Smooth muscle cell (in vitro differentiated cells): ENCODE results near the gene CERKL. TPM values are rescaled to one million over a fixed set of nuclear protein-coding genes. Genes with fewer than 3 reads are reported as not detected.
A peak's percentile ranks its signal among the peaks of the same experiment; 100 is the strongest.

ENCODE experiments used
- DNase-seq: peaks from one replicate; lab custom pipeline; 2025; ENCODE audit not compliant: unreplicated experiment; lab: John Stamatoyannopoulos, UW
- H2AFZ ChIP-seq: fragments of 200-600 bp; sonication (generic); 2 replicates; pipeline ENCODE4 v1.6.0; 2016; ENCODE audit warnings: antibody characterized with exemption, low read depth, mild to moderate bottlenecking
- H3F3A ChIP-seq: fragments of 200-600 bp; sonication (generic); 2 replicates; pipeline ENCODE4 v1.6.0; 2017; ENCODE audit warnings: antibody characterized with exemption, low read depth
- H3K27ac ChIP-seq: fragments of 200-600 bp; sonication (generic); 2 replicates; pipeline ENCODE4 v1.5.1; 2016; ENCODE audit warnings: low read depth, mild to moderate bottlenecking
- H3K27me3 ChIP-seq: fragments of 200-600 bp; sonication (generic); 2 replicates; pipeline ENCODE4 v1.6.1; 2016; ENCODE audit warnings: low read depth, mild to moderate bottlenecking
- H3K36me3 ChIP-seq: fragments of 200-600 bp; sonication (generic); 2 replicates; pipeline ENCODE4 v1.5.1; 2016; ENCODE audit warnings: low read depth
- H3K4me1 ChIP-seq: fragments of 200-600 bp; sonication (generic); 2 replicates; pipeline ENCODE4 v1.5.1; 2016; ENCODE audit warnings: low read depth
- H3K4me2 ChIP-seq: fragments of 200-600 bp; sonication (generic); 2 replicates; pipeline ENCODE4 v1.6.0; 2016; ENCODE audit warnings: mild to moderate bottlenecking
- H3K4me3 ChIP-seq: fragments of 200-600 bp; sonication (generic); 2 replicates; pipeline ENCODE4 v1.5.1; 2016; ENCODE audit warnings: mild to moderate bottlenecking
- H3K79me2 ChIP-seq: fragments of 200-600 bp; sonication (generic); 2 replicates; pipeline ENCODE4 v1.6.0; 2016; ENCODE audit warnings: low read depth, mild to moderate bottlenecking
- H3K9ac ChIP-seq: fragments of 200-600 bp; sonication (generic); 2 replicates; pipeline ENCODE4 v1.6.0; 2016; ENCODE audit warnings: low read depth
- H3K9me3 ChIP-seq: fragments of 200-600 bp; sonication (generic); replicated peaks from 2 replicates; pipeline ENCODE4 v1.5.1; 2016; ENCODE audit warnings: low read depth
- H4K20me1 ChIP-seq: fragments of 200-600 bp; sonication (generic); 2 replicates; pipeline ENCODE4 v1.6.0; 2016; ENCODE audit warnings: low read depth
- WGBS: methylation state at CpG from one replicate; pipeline ENCODE4 v1.1.7; 2016; ENCODE audit warnings: low lambda C conversion rate; 5-methylcytosine and 5-hydroxymethylcytosine counted together
- polyA plus RNA-seq: library from polyadenylated mRNA; unstranded; fragments of >200 nt; fragmentation: Nextera tagmentation; extraction: Ambion mirVana; gene quantifications from 2 replicates; pipeline ENCODE4 v1.2.1, GENCODE V29; 2016
- total RNA-seq: library from RNA; depleted of rRNA; stranded (reverse); fragments of >200 nt; gene quantifications from 2 replicates; pipeline ENCODE4 v1.2.3, GENCODE V29; 2014
- TF ChIP-seq, protein P1 (sequence below): fragments of 200-600 bp; sonication (generic); IDR thresholded peaks from 2 replicates; pipeline ENCODE4 v1.5.1; 2017; ENCODE audit warnings: borderline replicate concordance, mild to moderate bottlenecking, antibody characterized with exemption; ENCODE audit not compliant: insufficient read depth, poor library complexity, severe bottlenecking

The CERKL gene
- total and polyA plus RNA-seq, 2 experiments from 2014 or later: 1.4 TPM; not detected in 1

DNA sequence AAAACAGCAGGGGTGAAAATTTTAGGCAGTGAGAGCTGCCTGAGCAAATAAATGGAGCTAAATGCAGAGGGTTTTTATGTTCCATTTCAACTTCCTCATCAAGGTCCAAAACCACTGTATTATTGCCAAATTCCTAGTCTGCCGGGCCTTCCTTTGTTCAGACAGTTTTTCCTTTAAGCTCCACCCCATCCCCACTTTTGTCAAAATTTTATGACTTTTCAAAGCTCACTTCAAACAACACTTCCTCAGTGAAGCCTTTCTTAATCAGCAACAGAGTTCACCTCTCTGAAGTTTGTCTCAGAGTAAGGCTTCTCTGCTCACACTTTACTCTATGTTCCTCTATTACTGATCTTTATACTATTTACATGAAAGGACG lies 81.3 kb downstream of the CERKL start:
- no peak overlapping the region for H3K9ac ChIP-seq
- no peaks in the 10 kb centered on the region for H3K9me3 ChIP-seq
- 74% methylated on average over 2 of the region's 2 CpGs for WGBS
- H4K20me1 ChIP-seq: no peaks in the 10 kb centered on the region
- no peak overlapping the region for H3K4me2 ChIP-seq
- H3K4me3 ChIP-seq: no peak overlapping the region
- H3K27ac ChIP-seq: no peak overlapping the region
- H3K36me3 ChIP-seq: no peaks in the 10 kb centered on the region
- H2AFZ ChIP-seq: no peak overlapping the region
- H3K79me2 ChIP-seq: no peaks in the 10 kb centered on the region
- peaks cover 21% of the 10 kb centered on the region for H3K27me3 ChIP-seq
- DNase-seq: no peak
- H3K4me1 ChIP-seq: no peaks in the 10 kb centered on the region
- TF ChIP-seq, protein P1, sequence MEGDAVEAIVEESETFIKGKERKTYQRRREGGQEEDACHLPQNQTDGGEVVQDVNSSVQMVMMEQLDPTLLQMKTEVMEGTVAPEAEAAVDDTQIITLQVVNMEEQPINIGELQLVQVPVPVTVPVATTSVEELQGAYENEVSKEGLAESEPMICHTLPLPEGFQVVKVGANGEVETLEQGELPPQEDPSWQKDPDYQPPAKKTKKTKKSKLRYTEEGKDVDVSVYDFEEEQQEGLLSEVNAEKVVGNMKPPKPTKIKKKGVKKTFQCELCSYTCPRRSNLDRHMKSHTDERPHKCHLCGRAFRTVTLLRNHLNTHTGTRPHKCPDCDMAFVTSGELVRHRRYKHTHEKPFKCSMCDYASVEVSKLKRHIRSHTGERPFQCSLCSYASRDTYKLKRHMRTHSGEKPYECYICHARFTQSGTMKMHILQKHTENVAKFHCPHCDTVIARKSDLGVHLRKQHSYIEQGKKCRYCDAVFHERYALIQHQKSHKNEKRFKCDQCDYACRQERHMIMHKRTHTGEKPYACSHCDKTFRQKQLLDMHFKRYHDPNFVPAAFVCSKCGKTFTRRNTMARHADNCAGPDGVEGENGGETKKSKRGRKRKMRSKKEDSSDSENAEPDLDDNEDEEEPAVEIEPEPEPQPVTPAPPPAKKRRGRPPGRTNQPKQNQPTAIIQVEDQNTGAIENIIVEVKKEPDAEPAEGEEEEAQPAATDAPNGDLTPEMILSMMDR: no peak
- no peaks in the 10 kb centered on the region for H3F3A ChIP-seq

DNA sequence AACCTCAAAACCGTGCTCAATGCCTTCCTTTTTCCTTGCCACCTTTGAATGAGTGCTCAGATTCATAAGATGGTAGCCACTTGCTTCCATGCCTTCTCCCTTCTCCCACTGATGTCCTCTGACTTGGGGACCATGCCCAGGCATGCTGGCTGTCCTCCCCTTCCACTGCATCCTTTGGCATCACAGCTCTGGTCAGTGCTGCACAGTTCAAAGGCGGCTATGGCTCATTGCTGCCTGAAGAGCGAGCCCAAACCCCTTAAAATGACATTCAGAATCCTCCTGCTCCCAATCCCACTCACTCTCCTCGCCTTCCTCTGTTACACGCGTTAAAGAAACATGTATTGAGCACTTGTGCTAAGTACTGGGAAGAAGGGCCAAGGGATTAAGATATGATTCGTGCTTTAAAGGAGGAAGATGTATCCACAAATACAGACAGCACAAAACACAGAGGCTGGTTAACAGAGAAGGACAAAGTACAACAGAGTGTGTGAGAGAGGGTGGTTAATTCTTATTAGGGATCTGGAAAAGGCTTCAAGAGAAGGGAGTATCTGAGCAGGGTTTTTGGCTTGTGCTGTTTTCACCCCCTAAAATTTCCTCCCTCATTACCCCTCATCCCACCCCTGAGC lies 81.8 kb downstream of the CERKL start:
- no peak overlapping the region for H3K27ac ChIP-seq
- 75% methylated on average over 7 of the region's 7 CpGs for WGBS
- no peak overlapping the region for H3K4me3 ChIP-seq
- H3K4me2 ChIP-seq: no peak overlapping the region
- no peaks in the 10 kb centered on the region for H3F3A ChIP-seq
- TF ChIP-seq, protein P1: no peak
- no peaks in the 10 kb centered on the region for H3K4me1 ChIP-seq
- no peak overlapping the region for H2AFZ ChIP-seq
- H3K36me3 ChIP-seq: no peaks in the 10 kb centered on the region
- no peak for DNase-seq
- no peaks in the 10 kb centered on the region for H3K9me3 ChIP-seq
- peaks cover 16% of the 10 kb centered on the region for H3K27me3 ChIP-seq
- H3K9ac ChIP-seq: no peak overlapping the region
- no peaks in the 10 kb centered on the region for H3K79me2 ChIP-seq
- H4K20me1 ChIP-seq: no peaks in the 10 kb centered on the region

DNA sequence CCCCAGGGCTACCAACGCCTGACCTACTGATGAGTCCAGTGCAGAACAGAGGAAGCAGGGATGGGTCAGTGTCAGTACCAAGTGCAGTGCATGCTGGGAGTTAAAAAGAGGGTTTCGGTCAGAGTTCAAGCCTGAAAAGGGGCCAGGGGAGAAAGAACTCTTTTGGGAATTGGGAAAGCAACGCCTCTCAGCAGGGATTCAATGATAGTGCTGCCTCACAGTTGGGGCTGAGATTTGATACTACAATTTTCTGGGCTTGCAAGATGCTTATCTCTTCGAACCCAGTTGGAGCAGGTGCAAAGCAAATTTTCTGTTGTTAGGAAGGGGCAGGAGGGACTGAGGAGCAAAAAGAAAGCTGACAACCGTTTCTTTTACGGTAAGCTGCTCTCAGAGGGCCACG lies 82.6 kb downstream of the CERKL start:
- Histone ChIP-seq H3K36me3 (no peaks in the 10 kb centered on the region), H3K4me1 (no peaks in the 10 kb centered on the region), H2AFZ (no peak overlapping the region), H3K27ac (no peak overlapping the region), H3F3A (no peaks in the 10 kb centered on the region), H3K9me3 (no peaks in the 10 kb centered on the region), H3K79me2 (no peaks in the 10 kb centered on the region), H3K4me3 (no peak overlapping the region), H4K20me1 (no peaks in the 10 kb centered on the region), H3K4me2 (no peak overlapping the region), H3K9ac (no peak overlapping the region), H3K27me3 (peaks cover 9% of the 10 kb centered on the region)
- 81% methylated on average over 7 of the region's 7 CpGs for WGBS
- DNase-seq: no peak
- TF ChIP-seq, protein P1: no peak

DNA sequence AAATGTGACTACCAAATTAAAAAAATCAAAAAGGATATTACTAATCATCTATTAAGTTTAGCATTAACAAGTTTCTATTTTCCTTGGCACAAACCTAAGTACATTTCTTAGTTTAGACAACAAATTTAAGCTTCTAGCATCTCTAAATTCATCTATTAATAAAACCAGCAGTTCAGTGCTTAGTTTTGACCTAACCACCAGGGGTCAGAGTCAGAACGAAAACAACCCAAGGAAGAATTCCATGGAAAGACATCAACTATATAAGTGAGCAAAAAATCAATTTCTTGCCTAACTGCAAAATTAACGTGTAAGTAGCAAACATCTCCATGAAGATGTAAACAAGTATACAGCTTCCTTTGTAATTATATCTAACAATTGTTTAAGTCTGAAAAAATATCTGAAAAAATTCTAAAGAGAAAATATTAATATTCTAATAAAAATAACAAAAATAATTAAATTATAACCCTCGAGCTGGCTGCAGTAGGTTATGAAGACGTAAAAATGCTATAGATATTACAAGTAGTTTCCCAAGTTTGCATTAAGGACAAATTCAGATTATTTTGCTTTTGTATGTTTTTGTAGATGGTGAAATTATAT lies 83.7 kb downstream of the CERKL start:
- H3K9ac ChIP-seq: no peak overlapping the region
- 19% methylated on average over 4 of the region's 4 CpGs for WGBS
- H3K4me3 ChIP-seq: no peak overlapping the region
- no peaks in the 10 kb centered on the region for H4K20me1 ChIP-seq
- no peaks in the 10 kb centered on the region for H3K9me3 ChIP-seq
- DNase-seq: no peak
- no peaks in the 10 kb centered on the region for H3K4me1 ChIP-seq
- no peaks in the 10 kb centered on the region for H3F3A ChIP-seq
- TF ChIP-seq, protein P1: peak; percentile 59
- peaks cover 4% of the 10 kb centered on the region for H3K27me3 ChIP-seq
- H2AFZ ChIP-seq: no peak overlapping the region
- no peaks in the 10 kb centered on the region for H3K36me3 ChIP-seq
- H3K4me2 ChIP-seq: no peak overlapping the region
- H3K27ac ChIP-seq: no peak overlapping the region
- H3K79me2 ChIP-seq: no peaks in the 10 kb centered on the region
